A673 (cell line): Measurements from ENCODE around the gene CSNK1G2. TPM values are rescaled to one million over a fixed set of nuclear protein-coding genes. Genes with fewer than 3 reads are reported as not detected.

Experiments used
- BruUV-seq: library from RNA; stranded (reverse); fragments of 400-500 nt; replicated peaks from 2 replicates; lab custom pipeline; 2021; lab: Mats Ljungman, UMichigan
- CTCF ChIA-PET: fragments of 300-600 bp; sonication (Branson Sonifier 250); formaldehyde crosslinking; loops from one replicate; lab custom pipeline; 2022; ENCODE audit warnings: antibody characterized with exemption; lab: Charles Lee
- POLR2A ChIA-PET: fragments of 300-600 bp; sonication (Branson Sonifier 250); formaldehyde crosslinking; loops from one replicate; lab custom pipeline; 2022; ENCODE audit warnings: antibody characterized with exemption; ENCODE audit not compliant: low non-redundant PET; lab: Charles Lee
- DNase-seq: peaks from one replicate; pipeline ENCODE4 v3.0.0-alpha.2; 2015; ENCODE audit warnings: low spot score
- H3K27ac ChIP-seq: fragments of 200-600 bp; sonication (generic); 2 replicates; pipeline ENCODE4 v1.5.1; 2016; ENCODE audit warnings: mixed run types, low read depth, mild to moderate bottlenecking, mixed read lengths, antibody characterized with exemption, low read length; ENCODE audit not compliant: poor library complexity, severe bottlenecking
- H3K27me3 ChIP-seq: fragments of 200-600 bp; sonication (generic); replicated peaks from 2 replicates; pipeline ENCODE4 v1.6.1; 2017; ENCODE audit warnings: mixed run types, low read depth, mild to moderate bottlenecking, mixed read lengths, antibody characterized with exemption, low read length; ENCODE audit not compliant: insufficient read depth, poor library complexity
- H3K36me3 ChIP-seq: fragments of 200-600 bp; sonication (generic); 2 replicates; pipeline ENCODE4 v1.6.1; 2016; ENCODE audit warnings: mixed run types, mild to moderate bottlenecking, mixed read lengths, antibody characterized with exemption, low read length; ENCODE audit not compliant: insufficient read depth, poor library complexity, severe bottlenecking
- H3K4me1 ChIP-seq: fragments of 200-600 bp; sonication (generic); 2 replicates; pipeline ENCODE4 v1.6.1; 2017; ENCODE audit warnings: mixed run types, mild to moderate bottlenecking, mixed read lengths, antibody characterized with exemption, low read length; ENCODE audit not compliant: insufficient read depth, poor library complexity, severe bottlenecking
- H3K4me3 ChIP-seq: fragments of 200-600 bp; sonication (generic); 2 replicates; pipeline ENCODE4 v1.5.1; 2016; ENCODE audit warnings: low read depth, mixed run types, mild to moderate bottlenecking, mixed read lengths, low read length; ENCODE audit not compliant: poor library complexity, severe bottlenecking
- H3K9me3 ChIP-seq: fragments of 200-600 bp; sonication (generic); 2 replicates; pipeline ENCODE4 v1.6.1; 2016; ENCODE audit warnings: mixed run types, low read depth, mild to moderate bottlenecking, mixed read lengths, antibody characterized with exemption, low read length; ENCODE audit not compliant: poor library complexity, severe bottlenecking
- EZH2 ChIP-seq: fragments of 200-600 bp; sonication (generic); IDR thresholded peaks from 2 replicates; pipeline ENCODE4 v1.6.1; 2017; ENCODE audit warnings: borderline replicate concordance, low read depth, mild to moderate bottlenecking, mixed read lengths, antibody characterized with exemption, low read length; ENCODE audit not compliant: poor library complexity, severe bottlenecking
- intact Hi-C: fragments of 100-400 bp; cut with micrococcal nuclease; formaldehyde crosslinking; loops from one replicate; pipeline ENCODE4 v1.10.0; 2022; ENCODE audit not compliant: unreplicated experiment
- total RNA-seq: library from RNA; stranded (reverse); gene quantifications from 2 replicates; pipeline ENCODE4 v1.2.3, GENCODE V29; 2021
- TF ChIP-seq, protein P1 (sequence below): fragments of 300-800, 200-600 bp; sonication (generic); conservative IDR thresholded peaks from 2 replicates; pipeline ENCODE4 v1.5.1; 2017; ENCODE audit warnings: low read depth, mild to moderate bottlenecking, antibody characterized with exemption, low read length, moderate library complexity, mixed read lengths

The CSNK1G2 gene
- total RNA-seq, 1 experiment from 2014 or later, result 108 TPM

DNA sequence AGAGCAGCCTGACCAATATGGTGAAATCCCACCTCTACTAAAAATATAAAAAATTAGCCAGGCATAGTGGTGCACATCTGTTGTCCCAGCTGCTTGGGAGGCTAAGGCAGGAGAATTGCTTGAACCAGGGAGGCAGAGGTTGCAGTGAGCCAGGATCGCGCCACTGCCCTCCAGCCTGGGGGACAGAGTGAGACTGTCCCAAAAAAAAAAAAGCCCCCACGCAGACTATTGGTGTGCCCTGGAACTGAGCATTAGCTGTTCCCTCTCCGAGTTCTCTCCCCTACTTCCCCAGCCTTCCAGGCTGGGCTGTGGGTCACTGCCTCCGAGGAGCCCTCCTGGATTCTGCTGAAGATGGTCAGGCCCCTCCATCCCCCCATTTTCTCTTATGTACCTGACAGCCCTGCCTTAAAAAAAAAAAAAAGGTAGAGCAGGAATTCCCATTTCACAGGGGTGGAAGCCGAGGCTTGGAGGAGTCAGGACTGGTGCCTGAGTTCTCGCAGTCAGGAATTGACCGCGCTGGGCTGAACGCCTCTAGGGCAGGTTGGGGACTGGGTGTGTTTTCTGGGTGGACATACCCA lies 33.9 kb upstream of the CSNK1G2 start:
- Histone ChIP-seq H3K27me3 (no peaks in the 10 kb centered on the region), H3K27ac (no peak overlapping the region), H3K4me1 (peaks cover 17% of the 10 kb centered on the region), H3K4me3 (no peak overlapping the region), H3K36me3 (peaks cover 6% of the 10 kb centered on the region), H3K9me3 (no peaks in the 10 kb centered on the region)
- no TSS peak for BruUV-seq
- intact Hi-C loops, result no loop called here
- CTCF ChIA-PET, result no interaction called here
- POLR2A ChIA-PET, result no interaction called here
- TF ChIP-seq, protein P1, sequence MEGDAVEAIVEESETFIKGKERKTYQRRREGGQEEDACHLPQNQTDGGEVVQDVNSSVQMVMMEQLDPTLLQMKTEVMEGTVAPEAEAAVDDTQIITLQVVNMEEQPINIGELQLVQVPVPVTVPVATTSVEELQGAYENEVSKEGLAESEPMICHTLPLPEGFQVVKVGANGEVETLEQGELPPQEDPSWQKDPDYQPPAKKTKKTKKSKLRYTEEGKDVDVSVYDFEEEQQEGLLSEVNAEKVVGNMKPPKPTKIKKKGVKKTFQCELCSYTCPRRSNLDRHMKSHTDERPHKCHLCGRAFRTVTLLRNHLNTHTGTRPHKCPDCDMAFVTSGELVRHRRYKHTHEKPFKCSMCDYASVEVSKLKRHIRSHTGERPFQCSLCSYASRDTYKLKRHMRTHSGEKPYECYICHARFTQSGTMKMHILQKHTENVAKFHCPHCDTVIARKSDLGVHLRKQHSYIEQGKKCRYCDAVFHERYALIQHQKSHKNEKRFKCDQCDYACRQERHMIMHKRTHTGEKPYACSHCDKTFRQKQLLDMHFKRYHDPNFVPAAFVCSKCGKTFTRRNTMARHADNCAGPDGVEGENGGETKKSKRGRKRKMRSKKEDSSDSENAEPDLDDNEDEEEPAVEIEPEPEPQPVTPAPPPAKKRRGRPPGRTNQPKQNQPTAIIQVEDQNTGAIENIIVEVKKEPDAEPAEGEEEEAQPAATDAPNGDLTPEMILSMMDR, result no peak
- TF ChIP-seq EZH2, result no peak
- DNase-seq, result no peak

DNA sequence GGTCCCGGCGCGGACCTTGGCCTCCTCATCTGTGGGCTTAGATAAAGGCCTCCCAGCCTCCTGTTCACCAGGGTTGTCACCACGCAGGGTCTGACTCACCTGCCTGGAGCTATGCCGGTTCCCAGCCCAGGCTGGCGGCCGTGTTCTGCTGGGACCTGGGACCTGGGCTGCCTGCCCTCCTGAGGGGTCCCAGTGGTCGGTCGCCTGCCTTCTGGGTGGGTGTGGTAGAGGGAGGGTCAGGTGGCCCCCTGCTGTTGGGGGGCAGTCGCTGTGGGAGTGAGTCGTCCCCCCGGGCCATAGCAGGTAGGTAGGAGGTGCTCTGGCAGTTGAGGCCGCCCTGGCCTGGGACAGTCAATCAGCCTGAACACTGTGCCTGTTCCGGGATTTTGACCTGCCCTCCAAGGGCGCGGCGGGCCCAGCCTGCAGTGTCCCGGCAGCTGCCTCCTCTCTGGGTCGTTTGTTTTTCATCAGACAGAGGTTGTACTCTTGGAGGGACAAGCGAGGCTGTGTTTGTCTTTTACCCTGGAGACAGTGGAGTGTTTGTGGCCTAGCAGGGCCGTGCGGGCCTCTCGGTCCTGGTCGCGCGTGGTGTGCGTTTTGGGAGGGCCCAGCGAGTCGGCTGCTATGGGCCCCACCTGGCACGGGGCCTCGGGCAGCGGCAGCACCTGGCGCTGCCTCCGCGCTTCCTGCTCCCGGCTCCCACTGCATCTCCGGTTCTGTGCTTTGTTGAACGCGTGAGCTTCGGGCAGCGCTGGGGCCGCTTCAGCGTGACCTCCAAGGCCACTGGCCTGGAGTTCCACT lies 33.2 kb upstream of the CSNK1G2 start:
- Histone ChIP-seq H3K4me3 (no peak overlapping the region), H3K27me3 (no peaks in the 10 kb centered on the region), H3K36me3 (peaks cover 11% of the 10 kb centered on the region), H3K4me1 (peaks cover 17% of the 10 kb centered on the region), H3K27ac (no peak overlapping the region), H3K9me3 (no peaks in the 10 kb centered on the region)
- no peak for TF ChIP-seq EZH2
- TF ChIP-seq, protein P1, result no peak
- intact Hi-C loops, result no loop called here
- ChIA-PET CTCF (no interaction called here), POLR2A (no interaction called here)
- BruUV-seq, result no TSS peak
- DNase-seq, result no peak

DNA sequence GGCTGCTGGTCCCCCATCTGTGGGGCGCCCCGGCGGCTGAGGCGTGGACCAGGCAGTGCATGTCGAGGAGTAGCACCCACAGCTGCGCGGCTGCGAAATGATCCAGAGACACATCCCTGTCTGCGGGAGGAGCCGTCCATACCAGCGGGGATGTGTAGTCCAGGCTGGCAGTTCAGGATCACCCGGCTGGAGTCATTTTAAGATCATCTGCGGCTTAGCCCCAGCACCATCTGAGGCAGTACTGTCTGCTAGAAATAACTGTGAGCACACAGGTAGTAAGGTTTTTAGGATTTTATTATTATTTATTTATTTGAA lies 32.7 kb upstream of the CSNK1G2 start:
- peaks cover 16% of the 10 kb centered on the region for H3K36me3 ChIP-seq
- no peak overlapping the region for H3K27ac ChIP-seq
- intact Hi-C loops, result no loop called here
- TF ChIP-seq, protein P1, result no peak
- TF ChIP-seq EZH2, result no peak
- BruUV-seq, result no TSS peak
- H3K4me1 ChIP-seq, result peaks cover 17% of the 10 kb centered on the region
- no peak for DNase-seq
- H3K9me3 ChIP-seq, result no peaks in the 10 kb centered on the region
- ChIA-PET CTCF (no interaction called here), POLR2A (no interaction called here)
- H3K4me3 ChIP-seq, result no peak overlapping the region
- H3K27me3 ChIP-seq, result no peaks in the 10 kb centered on the region
